H9 (cell line): ENCODE measurements around the gene FRYL. TPM values are rescaled to one million over a fixed set of nuclear protein-coding genes. Genes with fewer than 3 reads are reported as not detected.
"Not testable (repeated sequence)": the region's sequence is repeated elsewhere in the genome, so short reads cannot be mapped to it uniquely, and the experiment has no call there.

ENCODE experiments used
- DNase-seq: peaks from one replicate; pipeline ENCODE4 v3.0.0-alpha.2; 2017
- H2AFZ ChIP-seq: one replicate; pipeline ENCODE4 v1.6.1; 2013; ENCODE audit warnings: mild to moderate bottlenecking, low read length, control low read depth, moderate library complexity
- H2AK5ac ChIP-seq: 2 replicates; pipeline ENCODE4 v1.6.1; 2013; ENCODE audit warnings: low read length, control low read depth, mixed read lengths; ENCODE audit not compliant: insufficient read length
- H2BK120ac ChIP-seq: one replicate; pipeline ENCODE4 v1.6.1; 2013; ENCODE audit warnings: low read depth, mild to moderate bottlenecking, low read length, control low read depth, inconsistent platforms; ENCODE audit not compliant: poor library complexity, severe bottlenecking
- H2BK12ac ChIP-seq: 2 replicates; pipeline ENCODE4 v1.6.1; 2013; ENCODE audit warnings: low read length, control low read depth, mixed read lengths, low read depth; ENCODE audit not compliant: insufficient read length
- H2BK15ac ChIP-seq: 2 replicates; pipeline ENCODE4 v1.6.1; 2013; ENCODE audit warnings: low read depth, low read length, control low read depth
- H2BK20ac ChIP-seq: one replicate; pipeline ENCODE4 v1.6.1; 2013; ENCODE audit warnings: low read depth, mild to moderate bottlenecking, low read length, control low read depth, inconsistent platforms; ENCODE audit not compliant: poor library complexity, severe bottlenecking
- H2BK5ac ChIP-seq: 2 replicates; pipeline ENCODE4 v1.6.1; 2013; ENCODE audit warnings: low read length, control low read depth, mixed read lengths; ENCODE audit not compliant: insufficient read length
- H3K14ac ChIP-seq: 2 replicates; pipeline ENCODE4 v1.6.1; 2013; ENCODE audit warnings: low read length, control low read depth; ENCODE audit not compliant: insufficient read depth
- H3K18ac ChIP-seq: 2 replicates; pipeline ENCODE4 v1.6.1; 2013; ENCODE audit warnings: low read depth, mild to moderate bottlenecking, mixed read lengths, low read length, control low read depth; ENCODE audit not compliant: insufficient read length
- H3K23ac ChIP-seq: 2 replicates; pipeline ENCODE4 v1.6.1; 2013; ENCODE audit warnings: low read length, control low read depth, mixed read lengths, low read depth; ENCODE audit not compliant: insufficient read length
- H3K23me2 ChIP-seq: 2 replicates; pipeline ENCODE4 v1.6.1; 2013; ENCODE audit warnings: low read depth, mild to moderate bottlenecking, mixed read lengths, low read length, control low read depth; ENCODE audit not compliant: insufficient read length, poor library complexity, severe bottlenecking
- H3K27ac ChIP-seq: 2 replicates; pipeline ENCODE4 v1.5.1; 2013; ENCODE audit warnings: low read length, control low read depth, mixed read lengths, low read depth; ENCODE audit not compliant: insufficient read length
- H3K27me3 ChIP-seq: 2 replicates; pipeline ENCODE4 v1.6.1; 2013; ENCODE audit warnings: low read length, control low read depth, inconsistent platforms; ENCODE audit not compliant: insufficient read depth
- H3K4ac ChIP-seq: 2 replicates; pipeline ENCODE4 v1.6.1; 2013; ENCODE audit warnings: low read depth, mild to moderate bottlenecking, control low read depth, inconsistent platforms, low read length, moderate library complexity
- H3K4me1 ChIP-seq: 2 replicates; pipeline ENCODE4 v1.6.1; 2013; ENCODE audit warnings: low read length, control low read depth, inconsistent platforms; ENCODE audit not compliant: insufficient read depth
- H3K4me2 ChIP-seq: 2 replicates; pipeline ENCODE4 v1.6.1; 2013; ENCODE audit warnings: low read length, control low read depth, mixed read lengths; ENCODE audit not compliant: insufficient read length, insufficient read depth
- H3K56ac ChIP-seq: 2 replicates; pipeline ENCODE4 v1.6.1; 2013; ENCODE audit warnings: low read depth, mild to moderate bottlenecking, mixed read lengths, low read length, control low read depth; ENCODE audit not compliant: insufficient read length
- H3K79me1 ChIP-seq: 2 replicates; pipeline ENCODE4 v1.6.1; 2013; ENCODE audit warnings: low read depth, mild to moderate bottlenecking, moderate library complexity, low read length, control low read depth, inconsistent platforms; ENCODE audit not compliant: insufficient read depth, poor library complexity, severe bottlenecking
- H3K79me2 ChIP-seq: 2 replicates; pipeline ENCODE4 v1.6.1; 2013; ENCODE audit warnings: low read length, control low read depth, inconsistent platforms; ENCODE audit not compliant: insufficient read depth
- H3K9ac ChIP-seq: 2 replicates; pipeline ENCODE4 v1.6.1; 2013; ENCODE audit warnings: low read length, control low read depth, mixed read lengths; ENCODE audit not compliant: insufficient read length; ENCODE audit errors: extremely low read depth
- H3K9me3 ChIP-seq: one replicate; pipeline ENCODE4 v1.6.1; 2013; ENCODE audit warnings: low read depth, low read length, inconsistent platforms; ENCODE audit not compliant: control insufficient read depth
- H3T11ph ChIP-seq: one replicate; pipeline ENCODE4 v1.6.1; 2013; ENCODE audit warnings: mild to moderate bottlenecking, low read length, control low read depth, inconsistent platforms
- H4K20me1 ChIP-seq: one replicate; pipeline ENCODE4 v1.6.1; 2013; ENCODE audit not compliant: control insufficient read depth, insufficient read length, insufficient read depth
- H4K5ac ChIP-seq: 2 replicates; pipeline ENCODE4 v1.6.1; 2013; ENCODE audit warnings: low read depth, mild to moderate bottlenecking, mixed read lengths, low read length, control low read depth; ENCODE audit not compliant: insufficient read length
- H4K8ac ChIP-seq: replicated peaks from 2 replicates; pipeline ENCODE4 v1.6.1; 2013; ENCODE audit warnings: low read length, control low read depth, mixed read lengths, low read depth; ENCODE audit not compliant: insufficient read length
- H4K91ac ChIP-seq: 2 replicates; pipeline ENCODE4 v1.6.1; 2013; ENCODE audit warnings: low read depth, mild to moderate bottlenecking, moderate library complexity, mixed read lengths, low read length, control low read depth; ENCODE audit not compliant: insufficient read length
- H3K27ac Mint-ChIP-seq, 3 experiments: 2 replicates in 2 of 3; 3 replicates in 1 of 3; pipeline ENCODE4 v1.8.0; 2020 to 2021; ENCODE audit warnings: mixed read lengths in 3 of 3, mild to moderate bottlenecking in 1 of 3, moderate library complexity in 1 of 3
- H3K27me3 Mint-ChIP-seq: 2 replicates; pipeline ENCODE4 v1.8.0; 2021; ENCODE audit warnings: low read depth, mild to moderate bottlenecking, moderate library complexity, mixed read lengths
- H3K36me3 Mint-ChIP-seq, 3 experiments: 2 replicates in 2 of 3; 3 replicates in 1 of 3; pipeline ENCODE4 v1.8.0; 2020 to 2021; ENCODE audit warnings: low read depth in 3 of 3, mixed read lengths in 3 of 3; ENCODE audit not compliant: insufficient read depth in 1 of 3
- H3K4me1 Mint-ChIP-seq, 2 experiments: 2 replicates each; pipeline ENCODE4 v1.8.0; 2020; ENCODE audit warnings: mixed read lengths in 2 of 2
- H3K4me3 Mint-ChIP-seq, 2 experiments: 2 replicates in 1 of 2; 3 replicates in 1 of 2; pipeline ENCODE4 v1.8.0; 2020 to 2021; ENCODE audit warnings: mild to moderate bottlenecking in 2 of 2, mixed read lengths in 2 of 2, moderate library complexity in 1 of 2
- H3K9me3 Mint-ChIP-seq, 2 experiments: 2 replicates in 1 of 2; 3 replicates in 1 of 2; pipeline ENCODE4 v1.8.0; 2020; ENCODE audit warnings: mild to moderate bottlenecking in 2 of 2, mixed read lengths in 2 of 2, moderate library complexity in 1 of 2
- CTCF ChIP-seq: fragments of 200-600 bp; sonication (generic); conservative IDR thresholded peaks from 3 replicates; pipeline ENCODE4 v1.8.0; 2021; ENCODE audit warnings: antibody characterized with exemption, mild to moderate bottlenecking
- WGBS: extraction: QIAGEN DNeasy Blood & Tissue Kit; methylation state at CpG from one replicate; pipeline ENCODE4 v1.1.7; 2013; ENCODE audit warnings: missing lambda C conversion rate, low lambda C conversion rate, mixed read lengths; ENCODE audit not compliant: insufficient read length; ENCODE audit errors: extremely low coverage; 5-methylcytosine and 5-hydroxymethylcytosine counted together
- total RNA-seq: library from RNA; stranded (reverse); gene quantifications from 2 replicates; pipeline ENCODE4 v1.2.1, GENCODE V29; 2021

Gene FRYL
- total RNA-seq, 1 experiment from 2014 or later: 31.5 TPM

GRCh38 chr4:48639807-48640206, 140.3 kb downstream of the FRYL start:
- Histone ChIP-seq H3K4me1 (no peaks in the 10 kb centered on the region), H3K56ac (no peak overlapping the region), H3K18ac (no peak overlapping the region), H3K79me1 (no peaks in the 10 kb centered on the region), H2AK5ac (no peak overlapping the region), H3K27me3 (no peaks in the 10 kb centered on the region), H3K23ac (no peak overlapping the region), H2BK120ac (no peak overlapping the region), H2BK5ac (no peak overlapping the region), H3K9ac (no peak overlapping the region), H2AFZ (no peak overlapping the region), H2BK12ac (no peak overlapping the region), H4K91ac (no peak overlapping the region), H3K27ac (no peak overlapping the region), H3K4ac (no peak overlapping the region), H4K8ac (no peak overlapping the region), H3K9me3 (no peaks in the 10 kb centered on the region), H2BK20ac (no peak overlapping the region), H4K20me1 (no peaks in the 10 kb centered on the region), H3K23me2 (no peaks in the 10 kb centered on the region), H4K5ac (no peak overlapping the region), H3K14ac (no peak overlapping the region), H3T11ph (no peak overlapping the region), H2BK15ac (no peak overlapping the region), H3K79me2 (no peaks in the 10 kb centered on the region; the same call in 1 of the 2 replicates), H3K4me2 (no peak overlapping the region)
- Mint-ChIP-seq H3K27ac (no peak overlapping the region), H3K27me3 (no peaks in the 10 kb centered on the region), H3K4me1 (peaks cover 8 to 19% of the 10 kb centered on the region in 2 experiments), H3K9me3 (no peaks in the 10 kb centered on the region), H3K4me3 (no peak overlapping the region), H3K36me3 (peaks cover 0 to 3% (median 0%) of the 10 kb centered on the region in 3 experiments; a peak in 2 of 7 replicates)
- no peak for DNase-seq
- TF ChIP-seq CTCF: no peak
- no CpG with 5 or more reads among the region's 3 CpGs for WGBS

GRCh38 chr4:48638586-48638985, 141.5 kb downstream of the FRYL start:
- not testable (repeated sequence) for DNase-seq, H3K27ac ChIP-seq

More at GRCh38 chr4:48638586-48638985, 141.5 kb downstream of the FRYL start:
- not testable (repeated sequence) for H3K79me1 ChIP-seq, H3K4ac ChIP-seq, H2BK120ac ChIP-seq, H3K36me3 Mint-ChIP-seq, H3K23me2 ChIP-seq, H3K4me3 Mint-ChIP-seq, H3K23ac ChIP-seq, H3K56ac ChIP-seq, H3K27ac Mint-ChIP-seq, H3K79me2 ChIP-seq, H2AFZ ChIP-seq, H2BK15ac ChIP-seq, H2AK5ac ChIP-seq, H3K4me1 ChIP-seq, H3K14ac ChIP-seq, H4K8ac ChIP-seq, H2BK5ac ChIP-seq, H3K9ac ChIP-seq, H4K20me1 ChIP-seq, H2BK20ac ChIP-seq, H3K18ac ChIP-seq, H3K9me3 Mint-ChIP-seq, H4K91ac ChIP-seq, H3K4me2 ChIP-seq, H3K27me3 ChIP-seq, H3K9me3 ChIP-seq, H4K5ac ChIP-seq, H2BK12ac ChIP-seq, H3K27me3 Mint-ChIP-seq, H3T11ph ChIP-seq
- WGBS: no CpG with 5 or more reads among the region's 5 CpGs
- H3K4me1 Mint-ChIP-seq: peaks cover 8 to 19% of the 10 kb centered on the region in 2 experiments
